Testis (tissue), 3 donors: ENCODE data around the gene RPS6KA5. TPM values are rescaled to one million over a fixed set of nuclear protein-coding genes. Genes with fewer than 3 reads are reported as not detected.
"Not testable (repeated sequence)": the region's sequence is repeated elsewhere in the genome, so short reads cannot be mapped to it uniquely, and the experiment has no call there.

ENCODE experiments used
- DNase-seq: peaks from one replicate; pipeline ENCODE4 v3.0.0-alpha.2; 2019
- H3K27ac ChIP-seq, 2 donors: fragments of 200-600 bp; sonication (generic); one replicate each; pipeline ENCODE4 v1.5.1; 2019
- H3K27me3 ChIP-seq: fragments of 200-600 bp; sonication (generic); one replicate; pipeline ENCODE4 v1.5.1; 2019
- H3K36me3 ChIP-seq: fragments of 200-600 bp; sonication (generic); one replicate; pipeline ENCODE4 v1.5.1; 2017; ENCODE audit warnings: low read depth; ENCODE audit errors: missing control alignments
- H3K4me1 ChIP-seq: fragments of 200-600 bp; sonication (generic); one replicate; pipeline ENCODE4 v1.5.1; 2019
- H3K4me3 ChIP-seq, 2 donors: fragments of 200-600 bp; sonication (generic); one replicate each; pipeline ENCODE4 v1.5.1; 2017 to 2019
- H3K9me3 ChIP-seq: fragments of 200-600 bp; sonication (generic); one replicate; pipeline ENCODE4 v1.5.1; 2017
- POLR2A ChIP-seq: fragments of 450-650 bp; IDR thresholded peaks from one replicate; pipeline ENCODE4 v1.6.1; 2017; ENCODE audit warnings: antibody characterized with exemption, mild to moderate bottlenecking, moderate library complexity
- WGBS, 2 donors: methylation state at CpG; one replicate each; pipeline ENCODE4 v1.1.5; 2018; 5-methylcytosine and 5-hydroxymethylcytosine counted together
- intact Hi-C: fragments of 100-400 bp; cut with DNase I; formaldehyde crosslinking; loops from one replicate; pipeline ENCODE4 v1.15.1; 2023; ENCODE audit warnings: low total_unique reads
- polyA plus RNA-seq: library from polyadenylated mRNA; stranded (reverse); fragments of 350-450 nt; fragmentation: Illumina TruSeq; extraction: RNeasy Lipid Tissue Mini Kit (QIAGEN cat#74804); gene quantifications from one replicate; pipeline ENCODE4 v1.2.3, GENCODE V29; 2014; ENCODE audit warnings: low read depth, low replicate concordance; ENCODE audit not compliant: insufficient read depth
- total RNA-seq, 2 donors: library from RNA; depleted of rRNA; stranded (reverse); fragments of >200 nt; gene quantifications; one replicate each; pipeline ENCODE4 v1.2.3, GENCODE V29; 2016
- TF ChIP-seq, protein P1 (sequence below), 3 experiments: fragments of 450-650 bp in 2 of 3; fragments of 200-600 bp in 1 of 3; sonication (generic) in 1 of 3; IDR thresholded peaks; one replicate each; pipeline ENCODE4 v1.5.1; 2016 to 2019; ENCODE audit warnings: antibody characterized with exemption in 3 of 3, mild to moderate bottlenecking in 2 of 3, moderate library complexity in 1 of 3

The RPS6KA5 gene
- total and polyA plus RNA-seq, 3 donors from 2014 or later: 6.4 to 11.0 (median 9.4) TPM

DNA sequence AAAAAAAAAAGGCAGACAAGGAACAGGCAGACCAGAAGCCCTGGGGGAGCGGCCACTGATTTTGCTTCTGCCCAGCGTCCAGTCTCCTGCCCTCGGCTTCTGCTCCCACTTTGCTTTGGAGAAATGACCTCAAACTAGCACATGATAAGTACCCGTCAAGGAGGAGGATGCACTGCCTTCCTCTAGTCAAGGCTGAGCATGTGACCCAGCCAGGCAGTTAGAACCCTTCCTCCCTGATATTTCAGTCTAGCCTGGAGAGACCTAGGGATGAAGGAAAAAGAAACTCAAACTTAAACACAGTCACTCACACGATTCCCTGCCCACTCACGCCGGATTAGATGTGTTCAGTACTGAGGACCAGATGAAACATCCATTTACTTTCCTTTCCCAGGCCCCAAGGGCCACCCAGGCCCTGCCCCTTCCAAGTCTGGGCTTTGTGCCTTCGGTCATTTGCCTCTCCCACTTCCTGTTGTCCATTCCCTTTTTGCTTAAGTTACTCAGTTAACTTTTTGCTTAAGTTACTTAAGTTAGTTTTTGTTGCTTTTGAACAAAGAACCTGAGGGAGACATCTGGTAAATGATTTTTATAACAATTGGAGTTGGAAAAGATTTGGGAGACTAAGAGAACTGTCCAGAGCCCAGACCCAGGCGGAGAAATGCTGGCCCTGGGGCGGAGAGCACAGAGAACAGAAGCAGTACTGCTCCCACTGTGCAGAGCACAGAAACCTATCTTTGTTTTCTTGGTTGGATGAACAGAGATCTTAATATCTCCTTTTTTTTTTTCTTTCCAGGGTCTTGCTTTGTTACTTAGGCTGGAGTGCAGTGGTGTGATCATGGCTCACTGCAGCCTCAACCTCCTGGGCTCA is 221.2 kb downstream of the RPS6KA5 start:
- intact Hi-C loops: no loop called here
- Histone ChIP-seq H3K27me3 (no peaks in the 10 kb centered on the region), H3K4me3 (no peak overlapping the region), H3K9me3 (no peaks in the 10 kb centered on the region), H3K27ac (peak overlapping the region; percentile 50 to 60), H3K4me1 (peaks cover 7% of the 10 kb centered on the region), H3K36me3 (no peaks in the 10 kb centered on the region)
- DNase-seq: peak; percentile 45
- WGBS, 2 donors: 50 to 58% methylated on average over 10 of the region's 10 CpGs
- no peak for TF ChIP-seq POLR2A
- TF ChIP-seq, protein P1, sequence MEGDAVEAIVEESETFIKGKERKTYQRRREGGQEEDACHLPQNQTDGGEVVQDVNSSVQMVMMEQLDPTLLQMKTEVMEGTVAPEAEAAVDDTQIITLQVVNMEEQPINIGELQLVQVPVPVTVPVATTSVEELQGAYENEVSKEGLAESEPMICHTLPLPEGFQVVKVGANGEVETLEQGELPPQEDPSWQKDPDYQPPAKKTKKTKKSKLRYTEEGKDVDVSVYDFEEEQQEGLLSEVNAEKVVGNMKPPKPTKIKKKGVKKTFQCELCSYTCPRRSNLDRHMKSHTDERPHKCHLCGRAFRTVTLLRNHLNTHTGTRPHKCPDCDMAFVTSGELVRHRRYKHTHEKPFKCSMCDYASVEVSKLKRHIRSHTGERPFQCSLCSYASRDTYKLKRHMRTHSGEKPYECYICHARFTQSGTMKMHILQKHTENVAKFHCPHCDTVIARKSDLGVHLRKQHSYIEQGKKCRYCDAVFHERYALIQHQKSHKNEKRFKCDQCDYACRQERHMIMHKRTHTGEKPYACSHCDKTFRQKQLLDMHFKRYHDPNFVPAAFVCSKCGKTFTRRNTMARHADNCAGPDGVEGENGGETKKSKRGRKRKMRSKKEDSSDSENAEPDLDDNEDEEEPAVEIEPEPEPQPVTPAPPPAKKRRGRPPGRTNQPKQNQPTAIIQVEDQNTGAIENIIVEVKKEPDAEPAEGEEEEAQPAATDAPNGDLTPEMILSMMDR (IDR thresholded peaks at IDR 0.05): no peak

DNA sequence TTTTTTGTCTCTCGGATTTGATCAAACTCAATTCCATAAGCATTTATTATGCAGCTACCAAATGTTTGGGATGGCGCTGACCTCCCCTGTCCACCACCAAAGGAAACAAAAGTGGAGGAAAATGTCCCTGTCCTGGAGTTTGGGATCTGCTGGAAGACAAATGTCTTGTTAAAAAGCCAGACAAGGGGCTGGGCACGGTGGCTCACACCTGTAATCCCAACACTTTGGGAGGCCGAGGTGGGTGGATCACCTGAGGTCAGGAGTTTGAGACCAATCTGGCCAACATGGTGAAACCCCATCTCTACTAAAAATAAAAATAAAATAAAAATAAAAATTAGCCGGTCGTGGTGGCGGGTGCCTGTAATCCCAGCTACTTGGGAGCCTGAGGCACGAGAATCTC is 221.9 kb downstream of the RPS6KA5 start:
- H3K9me3 ChIP-seq, H3K27me3 ChIP-seq, intact Hi-C loops, H3K36me3 ChIP-seq, H3K4me3 ChIP-seq, H3K4me1 ChIP-seq, DNase-seq: not testable (repeated sequence)
- 78 to 82% methylated on average over 8 of the region's 8 CpGs for WGBS, 2 donors
- peak overlapping the region in 1 of 2 donors; percentile 60 for H3K27ac ChIP-seq

DNA sequence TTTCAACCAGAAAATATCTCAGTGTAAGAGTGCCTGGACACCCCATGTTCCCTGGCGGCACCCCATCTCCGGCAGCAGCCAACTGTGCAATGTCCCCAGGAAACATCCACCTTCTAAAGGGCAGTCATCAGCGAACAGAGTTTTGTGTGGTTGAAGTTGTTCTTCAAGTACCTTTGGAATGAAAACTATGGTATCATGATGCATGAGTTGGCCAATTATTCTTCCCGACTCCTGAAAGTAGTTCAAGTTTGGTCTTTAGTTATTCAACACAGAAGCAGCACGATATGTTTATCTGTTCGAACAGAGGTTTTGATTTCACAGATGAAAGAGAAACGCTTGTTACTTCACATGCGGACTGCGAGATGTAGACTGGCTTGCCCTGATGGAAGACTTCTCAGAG is 223.1 kb downstream of the RPS6KA5 start:
- 94 to 97% methylated on average over 9 of the region's 9 CpGs for WGBS, 2 donors
- no peak overlapping the region for H3K4me3 ChIP-seq
- peaks cover 7% of the 10 kb centered on the region for H3K4me1 ChIP-seq
- H3K27me3 ChIP-seq: no peaks in the 10 kb centered on the region
- H3K9me3 ChIP-seq: no peaks in the 10 kb centered on the region
- no peaks in the 10 kb centered on the region for H3K36me3 ChIP-seq
- intact Hi-C loops: no loop called here
- TF ChIP-seq, protein P1 (IDR thresholded peaks at IDR 0.05): no peak
- TF ChIP-seq POLR2A: no peak
- no peak overlapping the region for H3K27ac ChIP-seq
- DNase-seq: no peak

DNA sequence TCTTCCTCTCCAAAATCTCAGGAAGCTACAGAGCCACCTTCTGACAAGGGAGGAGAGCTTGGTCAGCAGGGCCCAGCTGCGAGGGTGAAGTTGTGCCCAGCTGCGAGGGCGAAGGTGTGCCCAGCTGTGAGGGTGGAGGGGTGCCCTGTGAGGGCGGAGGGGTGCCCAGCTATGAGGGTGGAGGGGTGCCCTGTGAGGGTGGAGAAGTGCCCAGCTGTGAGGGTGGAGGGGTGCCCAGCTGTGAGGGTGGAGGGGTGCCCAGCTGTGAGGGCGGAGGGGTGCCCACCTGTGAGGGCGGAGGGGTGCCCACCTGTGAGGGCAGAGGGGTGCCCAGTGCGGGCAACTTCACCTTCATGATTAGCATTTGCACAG is 223.8 kb downstream of the RPS6KA5 start:
- intact Hi-C loops: no loop called here
- TF ChIP-seq POLR2A: no peak
- DNase-seq: no peak
- Histone ChIP-seq H3K9me3 (no peaks in the 10 kb centered on the region), H3K36me3 (no peaks in the 10 kb centered on the region), H3K27ac (no peak overlapping the region), H3K4me1 (peaks cover 7% of the 10 kb centered on the region), H3K4me3 (no peak overlapping the region), H3K27me3 (no peaks in the 10 kb centered on the region)
- 89% methylated on average over 7 of the region's 7 CpGs for WGBS, 2 donors

DNA sequence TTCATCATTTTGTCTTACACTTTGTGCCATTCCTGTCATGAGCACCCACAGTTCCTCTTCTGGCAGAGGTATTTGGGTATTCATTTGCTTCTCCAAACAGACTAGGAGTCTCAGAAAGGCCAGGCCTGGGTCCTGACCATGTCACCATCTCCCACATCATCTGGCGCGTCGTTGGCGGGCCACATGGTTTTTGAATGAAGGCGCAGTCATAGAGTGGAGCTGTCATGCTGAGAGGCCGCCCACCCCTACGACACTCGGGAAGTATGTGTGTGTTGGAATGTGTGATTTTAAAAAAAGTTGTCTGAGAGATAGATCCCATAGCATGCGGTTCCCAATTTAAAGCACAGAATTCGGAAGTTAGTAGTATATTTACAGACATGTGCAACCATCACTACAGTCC is 228.6 kb downstream of the RPS6KA5 start:
- Histone ChIP-seq H3K27me3 (no peaks in the 10 kb centered on the region), H3K9me3 (no peaks in the 10 kb centered on the region), H3K36me3 (no peaks in the 10 kb centered on the region), H3K27ac (no peak overlapping the region), H3K4me1 (peaks cover 4% of the 10 kb centered on the region), H3K4me3 (no peak overlapping the region)
- intact Hi-C loops: no loop called here
- no peak for DNase-seq
- 94 to 96% methylated on average over 10 of the region's 10 CpGs for WGBS, 2 donors
- TF ChIP-seq, protein P1 (IDR thresholded peaks at IDR 0.05): no peak
- no peak for TF ChIP-seq POLR2A
